K562 (cell line): ENCODE data around the gene SLC26A11.

Experiments
- FOXA1 ChIP-seq: fragments of 450-650 bp; IDR thresholded peaks from 2 replicates; pipeline ENCODE4 v1.6.1; 2016; ENCODE audit warnings: mild to moderate bottlenecking, borderline replicate concordance
- PCBP1 ChIP-seq: fragments of 200-400 bp; formaldehyde crosslinking; IDR thresholded peaks from 2 replicates; pipeline ENCODE4 v1.6.1; 2018; ENCODE audit warnings: mild to moderate bottlenecking, low read depth, low read length; ENCODE audit not compliant: poor library complexity, severe bottlenecking
- SMARCB1 ChIP-seq: IDR thresholded peaks from 2 replicates; pipeline ENCODE4 v1.6.1; 2011; ENCODE audit warnings: improper control_type of control experiment, low read depth; ENCODE audit not compliant: insufficient read length

GRCh38 chr17:80185968-80186367, 34.3 kb upstream of the SLC26A11 start:
- TF ChIP-seq PCBP1 (no peak), SMARCB1 (no peak), FOXA1 (no peak)
